Adipocyte (in vitro differentiated cells): Measurements from ENCODE around the gene FBXO31.

ENCODE experiments used
- DNase-seq: peaks from one replicate; pipeline ENCODE4 v3.0.0-alpha.2; 2015; ENCODE audit warnings: low read depth
- H3K27me3 ChIP-seq: replicated peaks from 2 replicates; pipeline ENCODE4 v1.7.0; 2013; ENCODE audit warnings: mild to moderate bottlenecking, low read length, moderate library complexity; ENCODE audit not compliant: control insufficient read depth, insufficient read depth
- H3K36me3 ChIP-seq: 2 replicates; pipeline ENCODE4 v1.7.0; 2013; ENCODE audit warnings: low read length, mild to moderate bottlenecking, moderate library complexity; ENCODE audit not compliant: control insufficient read depth, insufficient read depth, severe bottlenecking
- H3K4me1 ChIP-seq: 2 replicates; pipeline ENCODE4 v1.7.0; 2013; ENCODE audit warnings: mild to moderate bottlenecking, low read length, moderate library complexity; ENCODE audit not compliant: control insufficient read depth, insufficient read depth
- H3K4me3 ChIP-seq: 2 replicates; pipeline ENCODE4 v1.7.0; 2013; ENCODE audit warnings: mild to moderate bottlenecking, low read length, moderate library complexity
- H3K9ac ChIP-seq: 2 replicates; pipeline ENCODE4 v1.7.0; 2013; ENCODE audit warnings: mild to moderate bottlenecking, low read length, moderate library complexity
- H3K9me3 ChIP-seq: 2 replicates; pipeline ENCODE4 v1.7.0; 2013; ENCODE audit warnings: mild to moderate bottlenecking, low read length, moderate library complexity; ENCODE audit not compliant: control insufficient read depth

Gene FBXO31

DNA sequence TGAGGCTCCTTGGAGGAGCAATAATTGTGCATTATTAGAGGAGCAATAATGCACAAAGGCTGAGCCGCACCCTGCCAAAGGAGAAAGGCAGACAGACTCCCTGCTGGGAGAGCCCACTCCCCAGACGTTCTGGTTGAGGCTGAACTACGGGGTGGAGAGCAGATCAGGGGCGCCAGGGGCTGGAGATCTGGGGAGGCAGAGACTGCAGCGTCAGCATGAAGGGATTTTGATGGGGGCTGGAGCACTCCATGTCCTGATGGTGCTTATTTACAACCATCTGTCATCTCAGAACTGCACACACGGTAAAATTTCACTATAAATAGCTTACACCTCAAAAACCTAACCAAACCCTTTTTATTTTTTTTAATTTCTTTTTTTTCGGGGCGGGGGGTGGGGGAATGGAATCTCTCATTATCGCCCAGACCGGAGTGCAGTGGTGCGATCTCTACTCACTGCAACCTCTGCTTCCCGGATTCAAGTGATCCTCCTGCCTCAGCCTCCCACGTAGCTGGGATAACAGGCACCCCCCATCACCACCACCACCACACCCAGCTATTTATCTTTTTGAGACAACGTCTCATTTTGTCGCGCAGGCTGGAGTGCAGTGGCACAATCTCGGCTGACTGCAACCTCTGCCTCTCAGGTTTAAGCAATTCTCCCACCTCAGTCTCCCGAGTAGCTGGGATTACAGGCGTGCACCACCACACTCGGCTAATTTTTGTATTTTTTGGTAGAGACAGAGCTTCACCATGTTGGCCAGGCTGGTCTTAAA, 62.1 kb downstream of the FBXO31 start:
- Histone ChIP-seq H3K4me1 (peaks cover 19% of the 10 kb centered on the region), H3K27me3 (no peaks in the 10 kb centered on the region), H3K36me3 (no peaks in the 10 kb centered on the region), H3K4me3 (no peak overlapping the region), H3K9me3 (no peaks in the 10 kb centered on the region), H3K9ac (no peak overlapping the region)
- no peak for DNase-seq

DNA sequence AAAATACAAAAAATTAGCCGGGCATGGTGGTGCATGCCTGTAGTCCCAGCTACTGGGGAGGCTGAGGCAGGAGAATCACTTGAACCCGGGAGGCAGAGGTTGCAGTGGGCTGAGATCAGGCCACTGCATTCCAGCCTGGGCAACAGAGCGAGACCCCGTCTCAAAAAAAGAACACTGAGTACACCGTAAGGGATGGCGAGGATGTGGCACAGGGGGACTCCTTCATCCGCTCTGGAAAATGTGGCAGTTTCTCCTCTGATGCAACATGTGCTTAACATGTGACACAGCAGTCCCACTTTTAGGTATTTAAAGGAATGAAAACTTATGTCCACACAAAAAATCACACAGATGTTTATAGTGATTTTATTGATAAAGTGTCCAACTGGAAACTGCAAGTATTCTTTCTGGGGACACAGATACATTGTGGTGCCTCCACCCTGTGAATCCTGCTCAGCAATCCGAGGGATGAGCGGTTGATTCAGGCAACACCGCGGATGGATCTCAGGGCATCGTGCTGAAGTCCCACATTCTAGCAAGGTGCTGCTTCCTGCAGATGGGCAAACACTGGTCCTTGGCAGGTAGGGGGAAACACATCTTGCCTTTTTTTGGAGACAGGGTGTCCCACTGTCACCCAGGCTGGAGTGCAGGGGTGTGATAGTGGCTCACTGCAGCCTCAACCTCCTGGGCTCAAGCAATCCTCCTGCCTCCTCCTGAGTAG, 62.9 kb downstream of the FBXO31 start:
- Histone ChIP-seq H3K27me3 (no peaks in the 10 kb centered on the region), H3K9me3 (no peaks in the 10 kb centered on the region), H3K4me3 (no peak overlapping the region), H3K36me3 (no peaks in the 10 kb centered on the region), H3K4me1 (peaks cover 16% of the 10 kb centered on the region), H3K9ac (no peak overlapping the region)
- DNase-seq, result no peak

DNA sequence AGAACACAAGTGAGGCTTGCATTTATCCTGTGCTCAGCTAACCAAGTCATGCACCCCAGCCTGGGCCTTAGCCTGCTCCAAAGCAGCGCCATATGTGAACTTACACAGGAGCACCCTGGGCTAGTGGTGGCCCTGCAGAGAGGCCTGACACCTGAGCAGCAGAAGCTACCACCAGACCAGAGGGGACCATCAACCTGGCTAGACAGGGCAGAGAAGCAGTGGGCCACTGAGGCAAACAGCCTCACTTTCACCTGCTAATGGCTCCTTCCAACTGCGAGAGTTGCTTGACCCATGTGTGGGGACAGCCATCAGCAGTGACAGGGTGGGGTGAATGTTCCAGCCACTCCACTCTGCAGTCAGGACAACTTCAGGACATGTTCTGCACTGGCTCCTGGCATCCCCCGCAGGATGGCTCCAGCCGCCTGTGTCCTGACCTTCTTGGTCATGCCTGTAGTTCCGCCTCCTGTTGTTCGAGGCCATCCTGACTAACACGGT, 63.5 kb downstream of the FBXO31 start:
- peaks cover 16% of the 10 kb centered on the region for H3K4me1 ChIP-seq
- DNase-seq, result no peak
- no peaks in the 10 kb centered on the region for H3K27me3 ChIP-seq
- H3K4me3 ChIP-seq, result no peak overlapping the region
- H3K9me3 ChIP-seq, result no peaks in the 10 kb centered on the region
- no peaks in the 10 kb centered on the region for H3K36me3 ChIP-seq
- no peak overlapping the region for H3K9ac ChIP-seq

DNA sequence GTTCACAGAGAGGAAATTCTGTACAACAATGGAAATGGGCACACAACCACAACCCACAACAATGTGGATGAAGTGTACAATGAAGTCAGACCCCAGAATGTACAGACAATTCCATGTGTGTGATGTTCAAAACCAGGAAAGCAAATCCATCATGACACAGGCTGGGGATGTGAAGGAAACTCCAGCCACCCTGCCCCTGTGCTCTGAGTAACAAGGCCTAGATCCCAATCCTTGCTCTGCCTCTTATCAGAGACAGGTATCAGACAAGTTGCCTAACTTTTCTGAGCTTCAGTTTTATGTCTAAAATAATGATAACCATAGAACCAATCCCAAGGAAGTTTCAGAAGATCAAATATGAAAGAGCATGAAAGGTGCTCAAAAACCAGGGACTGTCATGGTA, 64.6 kb downstream of the FBXO31 start:
- no peaks in the 10 kb centered on the region for H3K9me3 ChIP-seq
- no peak overlapping the region for H3K4me3 ChIP-seq
- no peaks in the 10 kb centered on the region for H3K36me3 ChIP-seq
- H3K9ac ChIP-seq, result no peak overlapping the region
- DNase-seq, result no peak
- peaks cover 16% of the 10 kb centered on the region for H3K4me1 ChIP-seq
- no peaks in the 10 kb centered on the region for H3K27me3 ChIP-seq

DNA sequence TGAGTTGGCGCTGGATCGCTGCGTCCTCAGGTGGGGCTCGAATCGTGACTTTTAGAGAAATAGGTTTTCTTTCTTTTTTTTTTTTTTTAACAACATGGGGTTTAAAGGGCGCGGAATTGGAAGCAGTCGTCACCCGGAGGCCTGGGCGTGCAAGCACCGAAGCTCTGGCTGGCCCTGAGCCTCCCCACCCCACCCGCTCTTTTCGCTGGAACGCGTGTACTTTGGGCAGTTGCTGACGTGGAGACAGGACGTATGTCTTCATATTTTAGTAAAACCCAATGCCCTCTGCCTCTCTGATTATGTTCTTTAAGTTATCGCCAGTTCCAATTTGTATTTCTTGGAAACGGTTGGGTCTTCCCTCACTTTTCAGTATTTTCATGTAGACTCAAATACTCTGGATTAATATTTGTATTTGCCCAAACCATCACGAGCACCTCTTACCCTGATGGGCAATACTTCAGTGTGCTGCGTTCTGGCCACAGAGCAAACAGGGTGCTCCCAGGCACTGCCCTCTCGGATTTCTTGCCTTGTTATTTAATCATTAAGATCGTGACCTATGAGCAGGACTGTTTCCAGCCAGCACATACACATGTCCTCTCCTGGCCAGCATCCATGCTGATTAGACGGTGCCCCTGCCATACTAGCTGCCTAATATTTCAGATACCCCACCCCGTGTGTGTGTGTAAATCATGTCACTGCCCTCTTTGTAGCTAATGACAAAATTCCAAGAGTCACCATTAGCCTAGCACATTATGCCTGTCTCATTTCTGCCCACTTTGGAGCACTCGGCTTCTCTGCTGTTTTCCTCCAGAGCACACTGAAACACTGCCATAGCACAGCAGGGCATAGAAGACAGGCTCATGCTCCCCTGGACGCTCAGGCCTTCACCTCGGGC, 65.6 kb downstream of the FBXO31 start:
- Histone ChIP-seq H3K27me3 (no peaks in the 10 kb centered on the region), H3K4me1 (peaks cover 16% of the 10 kb centered on the region), H3K9ac (peak overlapping the region; percentile 98), H3K36me3 (no peaks in the 10 kb centered on the region), H3K9me3 (no peaks in the 10 kb centered on the region), H3K4me3 (peak overlapping the region; percentile 92)
- peak; percentile 87 for DNase-seq

DNA sequence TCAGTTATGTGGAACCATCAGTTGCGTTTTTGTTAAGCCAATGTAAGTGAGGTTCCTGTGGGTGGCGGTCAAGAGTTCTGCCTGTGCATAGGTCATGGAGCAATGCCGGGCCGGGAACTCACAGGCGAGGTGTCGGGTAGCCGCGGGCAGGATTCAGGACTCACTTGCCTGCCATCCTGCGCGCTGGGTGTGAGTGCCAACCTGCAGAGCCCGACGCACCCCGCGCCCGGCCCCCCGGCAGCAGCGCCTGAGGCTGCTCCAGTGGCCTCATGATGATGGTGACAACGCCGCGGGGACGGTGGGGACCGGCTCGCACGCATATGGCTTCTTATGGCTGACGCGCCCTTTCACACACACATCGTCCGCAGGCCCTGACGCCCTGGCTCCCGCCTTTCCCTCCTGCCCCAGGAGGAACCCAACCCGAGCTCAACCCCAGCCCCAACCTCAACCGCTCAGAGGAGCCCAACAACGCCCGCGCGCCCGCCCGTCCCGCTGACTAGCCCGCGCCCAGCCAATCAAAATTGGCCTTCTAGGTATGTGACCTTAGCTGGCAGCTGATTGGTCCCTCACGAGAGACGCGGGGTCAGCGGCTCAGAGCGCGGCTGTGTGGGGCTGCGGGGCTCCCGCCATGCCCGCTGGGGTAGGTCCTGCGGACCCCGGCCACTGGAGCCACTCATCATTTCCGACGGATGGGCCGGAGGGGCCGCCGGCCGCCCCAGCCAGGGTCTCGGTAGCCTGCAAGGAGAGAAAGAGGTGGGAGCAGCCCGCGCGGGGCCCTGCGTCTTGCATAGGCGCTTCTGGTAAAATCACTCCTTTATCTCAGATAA, 66.4 kb downstream of the FBXO31 start, which contains the start of gene C16orf95:
Gene C16orf95, minus strand, starts transcription at position 470 of the 827 bp plus-strand sequence. Its CDS starts 150 bp downstream, at position 320.
- peak within 1 kb of the TSS; percentile 92 for H3K4me3 ChIP-seq
- H3K9me3 ChIP-seq, result no peaks in the 10 kb centered on the region
- DNase-seq, result peak; percentile 98
- H3K36me3 ChIP-seq, result no peaks in the 10 kb centered on the region
- peaks cover 16% of the 10 kb centered on the region for H3K4me1 ChIP-seq
- H3K27me3 ChIP-seq, result no peaks in the 10 kb centered on the region
- peak within 1 kb of the TSS; percentile 98 for H3K9ac ChIP-seq

DNA sequence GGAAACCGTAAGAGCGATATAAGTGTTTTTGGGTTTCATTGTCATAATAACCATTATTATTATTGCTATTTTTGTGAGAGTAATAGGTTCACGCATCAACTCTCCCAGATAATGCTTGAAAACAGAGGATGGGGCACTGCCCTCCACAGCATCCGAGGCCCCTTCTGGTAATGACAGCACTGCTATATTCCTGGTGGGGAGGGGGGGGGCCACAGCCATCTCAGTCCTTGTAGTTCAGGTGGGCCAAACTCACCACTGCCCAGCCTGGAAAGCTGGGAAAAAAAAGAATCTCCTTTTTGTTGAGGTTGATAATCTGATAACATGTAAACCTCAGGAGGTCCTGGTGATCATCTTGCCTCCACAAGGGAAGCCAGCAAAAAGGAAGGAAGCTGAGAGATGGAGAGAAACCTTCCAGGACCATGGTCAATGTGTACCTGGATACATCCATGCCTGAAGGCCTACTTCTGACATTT, 67.1 kb downstream of the FBXO31 start:
- Histone ChIP-seq H3K9me3 (no peaks in the 10 kb centered on the region), H3K4me1 (peaks cover 16% of the 10 kb centered on the region), H3K36me3 (no peaks in the 10 kb centered on the region), H3K4me3 (peak overlapping the region; percentile 92), H3K9ac (peak overlapping the region; percentile 98), H3K27me3 (no peaks in the 10 kb centered on the region)
- no peak for DNase-seq

DNA sequence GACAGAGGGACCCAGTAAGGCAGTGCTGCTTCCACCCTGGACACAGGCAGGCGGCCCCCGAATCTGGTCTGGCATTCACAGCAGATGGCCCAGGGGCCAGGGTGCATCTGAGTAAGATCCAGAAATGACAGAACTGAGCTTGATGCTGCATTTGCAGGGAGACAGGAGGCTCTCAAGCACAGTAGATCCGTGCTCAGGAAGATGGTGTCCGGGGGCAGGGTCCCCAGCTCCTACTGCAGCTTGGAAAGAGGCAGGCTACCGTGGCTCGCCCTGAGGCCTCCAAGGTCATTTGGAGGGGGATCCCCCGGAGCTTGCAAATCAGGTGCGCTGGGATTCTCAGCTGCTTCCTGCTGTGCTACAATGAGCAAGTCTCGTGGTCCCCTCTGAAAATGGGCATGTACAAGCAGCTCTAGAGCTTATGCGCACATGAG, 68.6 kb downstream of the FBXO31 start:
- DNase-seq, result no peak
- H3K36me3 ChIP-seq, result no peaks in the 10 kb centered on the region
- peaks cover 16% of the 10 kb centered on the region for H3K4me1 ChIP-seq
- H3K9me3 ChIP-seq, result no peaks in the 10 kb centered on the region
- no peak overlapping the region for H3K9ac ChIP-seq
- H3K27me3 ChIP-seq, result no peaks in the 10 kb centered on the region
- no peak overlapping the region for H3K4me3 ChIP-seq

DNA sequence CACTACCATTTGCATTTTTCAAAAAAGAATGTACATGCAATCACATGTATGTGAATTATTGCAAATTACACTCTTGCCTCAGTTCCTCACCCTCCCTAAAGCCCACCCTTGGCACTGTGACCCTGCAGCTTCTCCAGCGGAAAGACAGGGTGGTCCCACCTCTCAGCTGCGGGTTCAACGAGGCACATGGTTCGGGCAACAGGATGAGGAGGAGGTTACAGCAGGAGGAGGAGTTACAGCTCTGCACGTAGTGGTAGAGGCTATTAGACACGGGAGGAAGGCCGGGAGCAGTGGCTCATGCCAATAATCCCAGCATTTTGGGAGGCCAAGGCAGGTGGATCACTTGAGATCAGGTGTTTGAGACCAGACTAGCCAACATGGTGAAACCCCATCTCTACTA, 71.6 kb downstream of the FBXO31 start:
- no peaks in the 10 kb centered on the region for H3K27me3 ChIP-seq
- DNase-seq, result no peak

DNA sequence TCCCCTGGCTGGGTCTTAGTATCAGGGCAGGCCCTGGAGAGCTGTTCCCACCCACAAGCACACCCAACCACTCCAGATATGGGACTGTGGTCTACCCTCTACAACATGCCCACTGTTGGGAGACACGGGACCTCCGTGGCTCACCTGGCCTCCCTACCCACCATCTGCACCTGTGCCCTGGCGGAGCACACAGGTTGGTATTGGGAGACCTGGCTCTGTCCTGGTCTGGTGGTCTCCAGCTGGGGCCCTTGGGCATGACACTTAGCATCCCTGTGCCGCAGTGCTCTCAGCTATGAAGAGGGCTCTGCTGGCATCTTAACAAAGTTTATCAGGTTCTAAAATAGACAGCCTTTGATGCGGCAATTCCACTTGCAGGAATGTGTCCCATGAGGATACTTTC, 72.2 kb downstream of the FBXO31 start:
- peaks cover 8% of the 10 kb centered on the region for H3K9me3 ChIP-seq
- peaks cover 2% of the 10 kb centered on the region for H3K4me1 ChIP-seq
- no peak overlapping the region for H3K9ac ChIP-seq
- DNase-seq, result no peak
- no peaks in the 10 kb centered on the region for H3K27me3 ChIP-seq
- H3K4me3 ChIP-seq, result no peak overlapping the region
- H3K36me3 ChIP-seq, result no peaks in the 10 kb centered on the region

More for the DNA sequence above, 71.6 kb downstream of the FBXO31 start:
- peaks cover 8% of the 10 kb centered on the region for H3K9me3 ChIP-seq
- H3K4me3 ChIP-seq, result no peak overlapping the region
- H3K9ac ChIP-seq, result no peak overlapping the region
- peaks cover 5% of the 10 kb centered on the region for H3K4me1 ChIP-seq
- H3K36me3 ChIP-seq, result no peaks in the 10 kb centered on the region
